Peyer's patch (tissue), 4 donors: ENCODE data around the gene PSMD13.

Source experiments
- POLR2A ChIP-seq, 2 donors: fragments of 450-650 bp; IDR thresholded peaks; one replicate each; pipeline ENCODE4 v1.5.1; 2017; ENCODE audit warnings: antibody characterized with exemption in 2 of 2, mild to moderate bottlenecking in 2 of 2, moderate library complexity in 2 of 2
- TF ChIP-seq, protein P1 (sequence below), 6 experiments: fragments of 450-650 bp in 4 of 6; fragments of 200-600 bp in 2 of 6; sonication (generic) in 1 of 6; IDR thresholded peaks; one replicate each; pipeline ENCODE4 v1.5.1; 2017 to 2019; ENCODE audit warnings: antibody characterized with exemption in 6 of 6, mild to moderate bottlenecking in 3 of 6, moderate library complexity in 1 of 6

- TF ChIP-seq, protein P1, sequence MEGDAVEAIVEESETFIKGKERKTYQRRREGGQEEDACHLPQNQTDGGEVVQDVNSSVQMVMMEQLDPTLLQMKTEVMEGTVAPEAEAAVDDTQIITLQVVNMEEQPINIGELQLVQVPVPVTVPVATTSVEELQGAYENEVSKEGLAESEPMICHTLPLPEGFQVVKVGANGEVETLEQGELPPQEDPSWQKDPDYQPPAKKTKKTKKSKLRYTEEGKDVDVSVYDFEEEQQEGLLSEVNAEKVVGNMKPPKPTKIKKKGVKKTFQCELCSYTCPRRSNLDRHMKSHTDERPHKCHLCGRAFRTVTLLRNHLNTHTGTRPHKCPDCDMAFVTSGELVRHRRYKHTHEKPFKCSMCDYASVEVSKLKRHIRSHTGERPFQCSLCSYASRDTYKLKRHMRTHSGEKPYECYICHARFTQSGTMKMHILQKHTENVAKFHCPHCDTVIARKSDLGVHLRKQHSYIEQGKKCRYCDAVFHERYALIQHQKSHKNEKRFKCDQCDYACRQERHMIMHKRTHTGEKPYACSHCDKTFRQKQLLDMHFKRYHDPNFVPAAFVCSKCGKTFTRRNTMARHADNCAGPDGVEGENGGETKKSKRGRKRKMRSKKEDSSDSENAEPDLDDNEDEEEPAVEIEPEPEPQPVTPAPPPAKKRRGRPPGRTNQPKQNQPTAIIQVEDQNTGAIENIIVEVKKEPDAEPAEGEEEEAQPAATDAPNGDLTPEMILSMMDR (IDR thresholded peaks at IDR 0.05) = no peak
- TF ChIP-seq POLR2A (IDR thresholded peaks at IDR 0.05) = no peak
These were observed 33.5 kb upstream of the PSMD13 start for GRCh38 chr11:203056-203944.
